GOT3 (cell line): ENCODE data around the gene HES3.

Experiments
- DNase-seq: peaks from one replicate; lab custom pipeline; 2025; ENCODE audit warnings: mixed read lengths; lab: John Stamatoyannopoulos, UW

HES3 gene

GRCh38 chr1:6245869-6246496, 2.0 kb downstream of the HES3 start:
- DNase-seq: no peak

GRCh38 chr1:6246497-6247467, 2.8 kb downstream of the HES3 start:
- DNase-seq: peak; percentile 49

GRCh38 chr1:6247651-6248050, 3.7 kb downstream of the HES3 start:
- no peak for DNase-seq

- DNase-seq: no peak
These were observed 4.3 kb downstream of the HES3 start for GRCh38 chr1:6248161-6248776.

- DNase-seq: no peak
These were observed 5.2 kb downstream of the HES3 start for GRCh38 chr1:6248932-6249738.

GRCh38 chr1:6249739-6250689, 6.0 kb downstream of the HES3 start:
- no peak for DNase-seq

- DNase-seq: no peak
These were observed 7.3 kb downstream of the HES3 start for GRCh38 chr1:6251233-6251632.

- no peak for DNase-seq
These were observed 7.8 kb downstream of the HES3 start for GRCh38 chr1:6251681-6252373.

GRCh38 chr1:6252374-6252710, 8.4 kb downstream of the HES3 start:
- DNase-seq: no peak

- no peak for DNase-seq
These were observed 9.4 kb downstream of the HES3 start for GRCh38 chr1:6253380-6253779.

GRCh38 chr1:6254691-6255090, 10.7 kb downstream of the HES3 start:
- no peak for DNase-seq

GRCh38 chr1:6256645-6257044, 12.7 kb downstream of the HES3 start:
- DNase-seq: no peak

- no peak for DNase-seq
These were observed 13.6 kb downstream of the HES3 start for GRCh38 chr1:6257541-6258069.

GRCh38 chr1:6258675-6259074, 14.7 kb downstream of the HES3 start:
- DNase-seq: no peak

- DNase-seq: no peak
These were observed 15.7 kb downstream of the HES3 start for GRCh38 chr1:6259491-6260362.

GRCh38 chr1:6260433-6260934, 16.5 kb downstream of the HES3 start:
- DNase-seq: no peak

GRCh38 chr1:6260961-6261614, 17.1 kb downstream of the HES3 start, which contains the start of gene GPR153:
GPR153 (minus strand) TSS chr1:6261098; CDS start chr1:6254905, 6,193 bp downstream.
- no peak for DNase-seq

- no peak for DNase-seq
These were observed 17.6 kb downstream of the HES3 start for GRCh38 chr1:6261615-6261995.
